GM21423 (cell line): ENCODE data around the gene POLD2.

Experiments
- ATAC-seq: cut with Tn5 transposase; IDR thresholded peaks from one replicate; pipeline ENCODE4 v1.9.1; 2021; ENCODE audit warnings: mild to moderate bottlenecking, moderate library complexity; ENCODE audit not compliant: unreplicated experiment

Gene POLD2

GRCh38 chr7:44066494-44067063 lies 56.8 kb downstream of the POLD2 start:
- no peak for ATAC-seq

GRCh38 chr7:44066111-44066460 lies 57.3 kb downstream of the POLD2 start:
- no peak for ATAC-seq

GRCh38 chr7:44065431-44066110 lies 57.8 kb downstream of the POLD2 start, which contains the start of gene PGAM2:
Gene PGAM2 (minus strand): TSS chr7:44065567. CDS start chr7:44065529, 38 bp downstream.
- no peak for ATAC-seq

- no peak for ATAC-seq
These were observed 58.4 kb downstream of the POLD2 start for GRCh38 chr7:44064791-44065430.
